ENCODE measurements around the gene PKNOX2. TPM values are rescaled to one million over a fixed set of nuclear protein-coding genes. Genes with fewer than 3 reads are reported as not detected.

PKNOX2 gene
- total RNA-seq, 1 experiment from 2014 or later = 3.7 TPM

- no peak for TF ChIP-seq PRDM15 (CRISPR knock-in tag; IDR thresholded peaks at IDR 0.05)
These were observed 207.5 kb downstream of the PKNOX2 start (continued) for GRCh38 chr11:125372088-125372487.

GRCh38 chr11:125372911-125373310 lies 208.4 kb downstream of the PKNOX2 start:
- no peak for ATAC-seq
- Mint-ChIP-seq H3K36me3 (no peaks in the 10 kb centered on the region), H3K27ac (no peak overlapping the region; the same call in 1 of the 2 replicates), H3K4me3 (no peak overlapping the region), H3K4me1 (peaks cover 60% of the 10 kb centered on the region), H3K27me3 (ENCODE audit: low read depth) (peaks cover 5% of the 10 kb centered on the region), H3K9me3 (no peaks in the 10 kb centered on the region)
- DNase-seq (ENCODE audit: low spot score) = no peak
- no peak for TF ChIP-seq ZNF138 (CRISPR knock-in tag; conservative IDR thresholded peaks at IDR 0.05)
- no peak for TF ChIP-seq TP53 (CRISPR knock-in tag; IDR thresholded peaks at IDR 0.05)
- TF ChIP-seq MAX (CRISPR knock-in tag; IDR thresholded peaks at IDR 0.05) = no peak
- TF ChIP-seq JUN (CRISPR knock-in tag; IDR thresholded peaks at IDR 0.05) = no peak
- no peak for TF ChIP-seq ZNF232 (CRISPR knock-in tag; IDR thresholded peaks at IDR 0.05)
- no peak for TF ChIP-seq KAT7 (CRISPR knock-in tag; IDR thresholded peaks at IDR 0.05; ENCODE audit: borderline replicate concordance)
- no peak for TF ChIP-seq SOX15 (CRISPR knock-in tag; IDR thresholded peaks at IDR 0.05)
- TF ChIP-seq USF2 (CRISPR knock-in tag; IDR thresholded peaks at IDR 0.05) = no peak
- TF ChIP-seq TCF7 (CRISPR knock-in tag; IDR thresholded peaks at IDR 0.05; ENCODE audit: low read depth) = no peak
- CTCF ChIA-PET = interaction anchor here (0.8 to 6.3 kb wide), 14 partner anchors 8 to 282 kb away, joined by 3 to 43 read pairs (median 8); no protein-coding TSS in a partner anchor
- POLR2A ChIA-PET = interaction anchor here (1.6 kb wide), 1 partner anchor 9 kb away, joined by 5 read pairs; no protein-coding TSS in a partner anchor

GRCh38 chr11:125373426-125374391 lies 209.2 kb downstream of the PKNOX2 start:
- Mint-ChIP-seq H3K27me3 (ENCODE audit: low read depth) (peaks cover 5% of the 10 kb centered on the region), H3K4me3 (no peak overlapping the region), H3K9me3 (no peaks in the 10 kb centered on the region), H3K27ac (no peak overlapping the region), H3K36me3 (no peaks in the 10 kb centered on the region), H3K4me1 (peaks cover 60% of the 10 kb centered on the region)
- POLR2A ChIA-PET = interaction anchor here (1.6 kb wide), 1 partner anchor 10 kb away, joined by 5 read pairs; no protein-coding TSS in a partner anchor
- DNase-seq (ENCODE audit: low spot score) (no peak), ATAC-seq (no peak)
- CTCF ChIA-PET = interaction anchor here (1.0 to 6.3 kb wide), 11 partner anchors 9 to 283 kb away, joined by 3 to 43 read pairs (median 5); no protein-coding TSS in a partner anchor
- no peak for TF ChIP-seq ATF1 (CRISPR knock-in tag; IDR thresholded peaks at IDR 0.05)
- TF ChIP-seq PRDM15 (CRISPR knock-in tag; IDR thresholded peaks at IDR 0.05) = no peak
- TF ChIP-seq ATF3 (CRISPR knock-in tag; conservative IDR thresholded peaks at IDR 0.05) = no peak
- TF ChIP-seq SMAD3 (CRISPR knock-in tag; IDR thresholded peaks at IDR 0.05; ENCODE audit: borderline replicate concordance) = no peak
- no peak for TF ChIP-seq TP53 (CRISPR knock-in tag; IDR thresholded peaks at IDR 0.05)
- TF ChIP-seq RELA (CRISPR knock-in tag; IDR thresholded peaks at IDR 0.05; ENCODE audit: borderline replicate concordance) = no peak
- no peak for TF ChIP-seq TEAD4 (CRISPR knock-in tag; IDR thresholded peaks at IDR 0.05)
- TF ChIP-seq HMGXB4 (CRISPR knock-in tag; IDR thresholded peaks at IDR 0.05) = no peak
- TF ChIP-seq IRF1 (CRISPR knock-in tag; IDR thresholded peaks at IDR 0.05) = no peak
- TF ChIP-seq CREB1 (CRISPR knock-in tag; IDR thresholded peaks at IDR 0.05) = no peak
- no peak for TF ChIP-seq KAT7 (CRISPR knock-in tag; IDR thresholded peaks at IDR 0.05; ENCODE audit: borderline replicate concordance)

Data from WTC11 (cell line).